HG02870 (cell line): ENCODE measurements around the gene LILRB1.
"Not testable (repeated sequence)": the region's sequence is repeated elsewhere in the genome, so short reads cannot be mapped to it uniquely, and the experiment has no call there.

Experiments
- ATAC-seq: cut with Tn5 transposase; IDR thresholded peaks from one replicate; pipeline ENCODE4 v1.9.1; 2021; ENCODE audit warnings: mild to moderate bottlenecking, moderate library complexity; ENCODE audit not compliant: unreplicated experiment

Gene LILRB1

GRCh38 chr19:54624934-54625730 lies 5.2 kb upstream of the LILRB1 start:
- ATAC-seq: not testable (repeated sequence)

GRCh38 chr19:54626757-54627156 lies 3.5 kb upstream of the LILRB1 start:
- ATAC-seq: no peak

GRCh38 chr19:54627912-54628311 lies 2.4 kb upstream of the LILRB1 start:
- ATAC-seq: not testable (repeated sequence)

- ATAC-seq: no peak
Observed at GRCh38 chr19:54630782-54631181, 498 bp downstream of the LILRB1 start.

GRCh38 chr19:54631489-54632337 lies 1.4 kb downstream of the LILRB1 start:
- not testable (repeated sequence) for ATAC-seq

GRCh38 chr19:54632517-54632916 lies 2.2 kb downstream of the LILRB1 start:
- not testable (repeated sequence) for ATAC-seq

- no peak for ATAC-seq
Observed at GRCh38 chr19:54633401-54633800, 3.1 kb downstream of the LILRB1 start.

- ATAC-seq: not testable (repeated sequence)
Observed at GRCh38 chr19:54636081-54636480, 5.8 kb downstream of the LILRB1 start.

GRCh38 chr19:54638683-54639082 lies 8.4 kb downstream of the LILRB1 start:
- no peak for ATAC-seq

GRCh38 chr19:54642953-54643352 lies 12.7 kb downstream of the LILRB1 start:
- not testable (repeated sequence) for ATAC-seq

- not testable (repeated sequence) for ATAC-seq
Observed at GRCh38 chr19:54643583-54643982, 13.3 kb downstream of the LILRB1 start.

GRCh38 chr19:54644056-54644455 lies 13.8 kb downstream of the LILRB1 start:
- no peak for ATAC-seq

- no peak for ATAC-seq
Observed at GRCh38 chr19:54646331-54646841, 16.1 kb downstream of the LILRB1 start.

- no peak for ATAC-seq
Observed at GRCh38 chr19:54648129-54648528, 17.8 kb downstream of the LILRB1 start.

- no peak for ATAC-seq
Observed at GRCh38 chr19:54650108-54650655, 19.9 kb downstream of the LILRB1 start.

GRCh38 chr19:54653181-54653809 lies 23.0 kb downstream of the LILRB1 start:
- ATAC-seq: no peak

GRCh38 chr19:54654447-54655321 lies 24.4 kb downstream of the LILRB1 start:
- ATAC-seq: no peak

- ATAC-seq: no peak
Observed at GRCh38 chr19:54659300-54659699, 29.0 kb downstream of the LILRB1 start.

GRCh38 chr19:54660306-54660705 lies 30.0 kb downstream of the LILRB1 start:
- ATAC-seq: no peak

GRCh38 chr19:54660964-54661363 lies 30.7 kb downstream of the LILRB1 start:
- ATAC-seq: no peak
